HG02588 (cell line): ENCODE results near the gene RPL29.

Experiments used
- ATAC-seq: cut with Tn5 transposase; IDR thresholded peaks from one replicate; pipeline ENCODE4 v1.9.1; 2021; ENCODE audit warnings: mild to moderate bottlenecking, moderate library complexity; ENCODE audit not compliant: unreplicated experiment

The RPL29 gene

DNA sequence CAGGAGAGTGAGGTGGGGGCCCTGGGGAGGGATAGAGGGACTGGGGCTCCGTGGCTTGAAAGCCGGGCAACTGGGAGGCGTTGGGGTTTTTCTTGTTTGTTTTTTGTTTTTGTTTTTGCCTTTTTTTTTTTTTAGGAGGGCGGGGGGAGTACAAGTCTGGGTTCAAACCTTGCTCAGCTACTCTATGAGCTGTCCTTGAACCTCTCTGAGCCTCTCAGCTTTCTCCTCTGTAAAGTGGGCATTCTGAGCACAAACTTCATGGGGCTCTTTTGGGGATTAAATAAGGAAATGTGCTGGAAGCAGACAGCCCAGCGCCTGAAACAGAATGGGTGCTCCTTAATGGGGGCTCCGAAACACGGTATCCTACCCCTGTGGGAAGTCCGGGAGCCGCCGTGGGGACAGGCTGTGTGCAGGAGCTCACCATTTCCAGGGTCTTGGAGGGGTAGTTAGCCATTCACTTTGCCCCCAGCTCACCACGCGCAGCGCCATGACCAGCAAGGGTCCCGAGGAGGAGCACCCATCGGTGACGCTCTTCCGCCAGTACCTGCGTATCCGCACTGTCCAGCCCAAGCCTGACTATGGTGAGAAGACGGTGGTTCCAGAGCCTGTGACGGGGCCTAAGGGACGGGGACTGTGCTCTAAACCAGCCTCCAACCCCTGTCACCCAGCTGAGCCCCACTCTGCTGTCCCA, 12.0 kb downstream of the RPL29 start:
- no peak for ATAC-seq

DNA sequence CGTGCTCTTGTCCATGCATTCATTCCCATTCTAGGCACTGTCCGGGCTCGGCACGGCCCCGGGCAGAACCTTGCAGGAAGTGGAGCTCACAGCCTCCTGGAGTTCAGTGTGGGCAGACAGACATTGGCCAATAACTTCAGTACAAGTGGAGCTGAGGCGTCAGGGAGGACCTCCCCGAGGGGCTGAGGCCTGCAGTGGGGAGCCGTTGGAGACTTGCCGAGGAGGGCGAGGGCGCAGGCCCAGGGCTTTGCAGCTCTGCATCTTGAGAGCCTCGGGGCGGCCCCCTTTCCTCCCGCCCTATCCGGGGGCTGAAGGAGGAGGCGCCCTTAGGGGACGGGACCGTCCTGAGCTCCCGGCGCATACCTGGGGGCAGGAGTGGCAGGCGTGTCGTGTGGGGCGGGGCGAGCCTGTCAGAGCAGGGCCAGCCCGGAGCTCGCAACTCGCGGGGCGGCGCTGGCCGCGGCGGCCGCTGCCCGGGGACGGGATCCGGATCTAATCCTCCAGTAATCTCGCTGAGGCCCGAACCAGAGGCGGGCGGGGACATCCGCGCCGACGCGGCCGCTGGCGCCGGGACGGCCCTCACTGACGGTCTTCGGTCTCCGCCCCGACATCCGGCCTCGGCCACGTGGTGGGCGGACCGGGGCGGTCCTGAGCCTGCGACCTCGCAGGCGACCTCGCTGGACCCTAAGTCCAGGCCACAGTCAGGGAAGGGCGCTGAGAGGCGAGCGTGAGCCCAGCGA, 12.7 kb downstream of the RPL29 start, which contains the start of gene ACY1:
Gene ACY1 (plus strand): TSS at position 698 of the 740 bp plus-strand sequence. CDS start 530 bp downstream, outside the sequence.
- peak; percentile 68 for ATAC-seq

DNA sequence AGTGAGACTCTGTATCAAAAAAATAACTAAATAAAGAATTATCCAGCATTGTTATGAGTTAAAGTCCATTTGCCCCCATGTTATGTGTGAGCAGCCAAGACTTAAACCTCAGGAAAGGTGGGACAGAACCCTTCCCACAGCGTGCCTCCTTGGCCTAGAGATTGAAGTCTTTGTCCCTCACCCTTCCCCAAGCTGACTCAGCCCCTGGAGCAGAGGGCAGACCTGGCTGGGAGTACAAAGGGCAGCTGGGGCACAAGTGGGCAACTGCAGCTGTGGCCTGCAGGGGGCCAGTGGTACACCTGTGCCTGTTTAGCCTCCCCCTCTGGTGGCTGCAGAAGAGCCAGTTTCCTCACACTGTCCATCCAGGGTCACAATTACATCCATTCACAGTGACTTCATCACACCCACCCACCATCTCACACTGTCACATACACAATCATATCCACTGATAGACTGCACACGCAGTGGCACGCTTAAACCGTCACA, 13.3 kb downstream of the RPL29 start:
- peak; percentile 26 for ATAC-seq

DNA sequence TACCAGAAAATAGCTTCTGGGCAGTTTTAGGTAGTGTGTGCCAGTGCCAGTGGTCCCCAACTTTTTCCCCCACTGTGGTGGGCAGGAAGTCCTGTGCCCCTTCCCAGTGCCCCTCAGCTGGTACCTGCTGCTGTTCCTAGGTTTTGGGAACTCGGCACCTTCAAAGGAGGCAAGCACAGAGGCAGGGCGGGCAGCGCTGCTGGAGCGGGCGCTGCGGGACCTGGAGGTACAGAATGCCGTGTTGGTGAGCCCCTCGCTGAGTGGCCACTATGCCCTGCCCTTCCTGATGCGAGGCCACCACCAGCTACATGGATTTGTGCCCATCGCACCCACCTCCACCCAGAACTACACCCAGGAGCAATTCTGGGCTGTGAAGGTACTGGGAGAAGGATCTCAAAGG, 15.4 kb downstream of the RPL29 start:
- no peak for ATAC-seq

DNA sequence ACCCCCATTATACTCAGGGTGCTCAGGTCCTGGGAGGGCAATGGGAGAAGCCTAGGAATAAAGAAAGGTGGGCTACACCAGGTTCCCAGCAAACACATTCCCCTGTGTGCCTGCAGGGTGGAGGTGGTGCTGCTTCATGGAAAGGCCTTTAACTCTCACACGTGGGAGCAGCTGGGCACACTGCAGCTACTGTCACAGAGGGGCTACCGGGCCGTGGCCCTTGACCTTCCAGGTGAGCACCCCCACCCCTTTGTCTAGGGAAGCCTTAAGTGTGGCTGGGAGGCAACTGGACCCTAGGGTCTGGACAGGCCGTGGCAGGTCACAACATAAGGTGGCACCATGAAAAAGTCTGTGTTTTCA, 17.6 kb downstream of the RPL29 start:
- ATAC-seq, result no peak

DNA sequence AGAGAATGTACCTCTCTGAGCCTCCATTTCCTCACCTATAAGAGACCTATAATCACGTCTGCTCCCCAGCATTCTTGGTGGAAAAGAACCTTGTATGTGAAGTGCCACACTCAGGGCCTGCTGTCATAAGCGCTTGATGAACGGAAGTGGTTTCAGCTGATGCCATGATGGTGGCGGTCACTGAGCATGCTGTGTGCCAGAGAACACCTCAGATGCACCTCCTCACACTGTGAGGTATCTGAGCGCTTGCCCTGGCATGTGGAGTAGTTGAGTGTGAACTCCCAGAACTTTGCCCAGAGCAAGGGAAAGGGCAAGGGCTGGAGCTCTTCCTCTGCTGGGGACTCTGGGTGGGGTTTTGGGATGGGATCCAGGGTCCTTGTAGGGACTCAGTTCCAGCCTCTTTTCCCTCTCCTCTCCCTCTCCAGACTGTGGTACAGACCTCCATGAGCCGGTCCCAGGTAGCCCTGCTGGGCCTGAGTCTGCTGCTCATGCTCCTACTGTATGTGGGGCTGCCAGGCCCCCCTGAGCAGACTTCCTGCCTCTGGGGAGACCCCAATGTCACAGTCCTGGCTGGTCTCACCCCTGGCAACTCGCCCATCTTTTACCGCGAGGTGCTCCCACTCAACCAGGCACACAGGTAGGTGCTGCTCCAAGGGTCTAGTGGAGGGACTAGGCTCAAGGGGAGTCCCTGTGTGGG, 18.1 kb downstream of the RPL29 start:
- no peak for ATAC-seq

DNA sequence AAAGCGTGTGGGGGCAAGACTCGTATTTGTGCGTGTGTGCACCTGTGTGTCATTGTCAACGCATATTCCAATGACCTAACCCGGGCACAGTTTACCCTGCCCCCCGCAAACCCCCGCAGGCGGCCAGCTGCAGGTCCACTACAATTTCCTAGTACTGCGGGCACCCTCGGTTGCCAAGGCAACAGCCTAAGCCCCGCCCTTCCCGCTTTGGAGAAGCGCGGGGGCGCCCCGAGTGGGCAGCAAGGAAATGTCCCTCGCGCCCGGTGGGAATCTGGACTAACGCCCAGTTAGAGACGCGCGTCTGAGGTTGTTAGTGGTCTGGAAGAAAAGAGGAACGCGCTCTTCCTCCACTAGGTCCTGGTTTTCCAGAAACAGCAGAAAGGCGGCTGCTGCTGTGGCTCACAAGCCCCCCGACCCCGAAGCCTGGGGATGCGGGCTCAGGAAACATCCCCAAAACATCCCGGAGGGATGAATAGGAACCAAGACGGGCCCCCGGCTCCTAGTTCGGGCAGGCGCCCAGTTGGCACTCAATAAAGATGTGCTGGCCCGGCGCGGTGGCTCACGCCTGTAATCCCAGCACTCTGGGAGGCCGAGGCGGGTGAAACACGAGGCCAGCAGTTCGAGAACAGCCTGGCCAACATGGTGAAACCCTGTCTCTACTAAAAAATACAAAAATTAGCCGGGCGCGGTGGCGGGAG, 19.7 kb downstream of the RPL29 start:
- no peak for ATAC-seq

DNA sequence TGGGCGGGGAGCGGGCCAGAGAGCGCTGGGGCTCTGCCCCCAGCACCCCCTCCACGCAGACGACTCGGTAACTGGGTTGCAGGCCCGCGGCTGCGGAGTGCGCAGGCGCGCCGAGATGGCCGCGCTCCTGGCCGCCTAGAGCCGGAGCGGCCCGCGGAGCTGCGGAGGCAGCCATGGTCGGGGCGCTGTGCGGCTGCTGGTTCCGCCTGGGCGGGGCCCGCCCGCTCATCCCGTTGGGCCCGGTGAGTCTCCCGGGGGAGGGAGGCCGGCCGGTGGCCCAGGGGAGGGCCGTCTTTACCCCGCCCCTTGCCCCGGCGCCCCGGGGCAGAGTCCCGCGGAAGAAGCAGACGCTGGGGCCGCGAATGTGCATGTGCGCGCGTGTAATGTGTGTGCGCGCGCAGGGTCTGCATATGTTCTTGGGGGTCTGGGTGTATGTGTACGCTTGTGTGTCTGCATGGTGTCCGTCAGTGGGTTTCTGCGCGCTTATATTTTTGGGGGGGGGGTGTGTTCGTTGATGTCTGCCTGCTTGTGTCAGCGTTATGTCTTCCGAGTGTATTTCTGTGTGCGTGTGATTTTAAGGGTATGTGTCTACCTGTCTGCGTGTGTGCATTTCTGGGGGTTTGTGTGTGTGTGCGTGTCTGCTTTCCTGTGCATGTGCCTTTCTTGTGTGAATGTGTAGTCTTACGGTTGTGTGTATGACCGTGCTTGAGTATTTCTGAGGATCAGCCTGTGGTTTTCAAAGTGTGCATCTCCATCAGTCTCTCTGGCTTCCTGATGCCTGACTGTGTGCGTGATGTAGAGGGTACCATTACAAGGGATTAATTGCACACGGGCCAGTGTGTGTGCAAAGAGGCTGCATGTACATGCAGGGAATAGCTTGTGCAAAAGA, 20.5 kb downstream of the RPL29 start, which contains the start of gene ABHD14A:
Gene ABHD14A (plus strand): TSS at position 102 of the 889 bp plus-strand sequence. CDS start 72 bp downstream, at position 174.
- ATAC-seq, result peak; percentile 52

DNA sequence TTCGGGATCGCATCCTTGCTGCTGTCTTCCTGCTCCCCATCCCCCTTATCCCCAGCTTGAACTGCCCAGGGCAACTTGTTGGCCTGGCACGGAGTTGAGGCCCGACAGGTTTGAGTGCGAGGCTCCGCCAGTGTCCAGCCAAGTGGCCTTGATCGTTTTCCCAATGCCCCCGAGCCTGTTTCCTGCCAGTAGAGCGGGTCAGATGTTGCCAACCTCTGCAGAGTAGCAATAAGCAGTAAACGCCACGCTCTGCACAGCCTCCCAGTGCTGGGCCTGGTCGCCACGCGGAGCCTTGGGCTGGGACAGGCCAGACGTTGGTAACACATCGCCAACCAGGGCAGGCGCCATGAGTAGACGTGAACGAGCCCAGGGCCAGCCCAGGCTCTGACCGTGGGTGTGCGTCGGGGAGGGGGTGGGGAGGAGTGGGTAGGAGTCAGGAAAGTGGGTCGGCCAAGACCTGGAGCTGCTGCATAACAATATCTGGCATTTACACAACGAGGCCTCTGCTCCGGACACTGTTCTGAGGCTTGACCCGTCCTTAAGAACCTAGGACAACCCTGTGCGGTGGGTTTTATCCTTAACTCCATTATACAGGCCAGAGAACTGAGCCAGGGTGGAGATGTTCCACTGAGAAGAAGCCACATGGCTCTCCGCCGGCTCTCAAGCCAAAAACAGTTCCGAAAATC, 21.3 kb downstream of the RPL29 start:
- ATAC-seq, result peak; percentile 13

DNA sequence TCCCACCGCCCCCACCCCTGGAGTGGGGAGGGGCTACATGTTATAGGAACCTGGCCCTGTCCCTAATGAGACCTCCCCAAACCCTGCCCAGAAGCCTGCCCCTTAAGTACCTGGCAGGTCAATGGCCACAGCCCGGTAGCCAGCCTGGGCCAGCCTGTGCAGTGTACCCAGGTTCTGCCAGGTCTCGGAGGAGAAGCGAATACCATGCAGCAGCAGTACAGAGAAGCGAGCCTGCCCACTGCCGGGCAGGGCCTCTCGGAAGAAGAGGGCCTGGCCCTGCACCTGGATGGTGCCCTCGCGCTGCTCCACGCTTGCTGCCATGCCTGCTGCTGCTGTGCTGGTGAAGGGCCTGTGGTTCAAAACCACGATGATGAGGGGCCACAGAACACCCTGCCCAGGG, 24.3 kb downstream of the RPL29 start:
- ATAC-seq, result no peak

DNA sequence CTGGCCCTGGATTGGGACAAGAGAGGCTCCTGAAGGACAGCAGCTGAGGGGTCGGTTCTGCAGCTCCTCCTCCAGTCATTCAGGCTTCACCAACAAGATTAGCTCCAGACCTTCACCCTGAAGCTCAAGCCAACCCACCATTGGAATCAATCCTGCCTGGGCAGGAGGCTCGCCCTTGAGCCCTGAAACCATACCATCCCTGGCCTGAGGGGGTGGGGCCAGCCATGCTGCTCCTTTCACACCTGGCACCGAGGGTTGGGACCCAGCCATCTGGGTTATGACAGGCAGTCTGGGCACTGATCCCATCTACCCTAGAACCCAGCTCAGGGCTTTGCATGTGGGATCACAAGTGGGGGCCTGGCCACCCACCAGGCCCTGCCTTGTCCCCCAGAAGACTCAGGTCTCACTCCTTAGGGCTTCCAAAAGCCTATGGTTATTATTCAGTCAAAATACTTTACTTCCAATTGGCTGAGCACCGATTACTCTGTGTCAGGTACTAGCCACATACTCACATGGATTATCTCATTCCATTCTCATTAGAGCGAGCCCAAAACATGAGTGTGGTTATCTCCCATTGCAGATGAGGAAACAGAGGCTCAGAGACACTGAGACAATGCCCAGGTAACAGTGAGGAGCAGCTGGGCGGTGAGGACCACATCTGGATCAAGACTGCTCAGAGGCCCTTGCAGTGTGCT, 24.9 kb downstream of the RPL29 start:
- no peak for ATAC-seq

DNA sequence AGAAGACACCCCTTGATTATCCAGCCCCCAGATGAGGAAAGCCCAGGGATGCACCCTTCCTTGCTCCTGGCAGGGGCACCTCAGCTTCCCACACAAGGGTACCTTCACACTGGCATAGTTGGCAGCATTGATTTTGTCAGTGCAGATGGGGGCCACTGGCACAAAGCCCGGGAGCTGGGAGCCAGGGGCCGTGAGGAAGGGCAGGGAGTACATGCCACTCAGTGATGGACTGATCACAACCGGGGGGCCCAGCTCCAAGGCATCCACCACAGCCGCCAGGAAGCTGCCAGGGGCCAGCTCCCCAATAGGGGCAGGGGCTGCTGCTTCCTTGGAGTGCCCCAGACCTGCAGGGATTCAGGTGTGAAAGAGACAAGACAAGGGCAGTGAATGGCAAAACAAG, 25.9 kb downstream of the RPL29 start:
- no peak for ATAC-seq

DNA sequence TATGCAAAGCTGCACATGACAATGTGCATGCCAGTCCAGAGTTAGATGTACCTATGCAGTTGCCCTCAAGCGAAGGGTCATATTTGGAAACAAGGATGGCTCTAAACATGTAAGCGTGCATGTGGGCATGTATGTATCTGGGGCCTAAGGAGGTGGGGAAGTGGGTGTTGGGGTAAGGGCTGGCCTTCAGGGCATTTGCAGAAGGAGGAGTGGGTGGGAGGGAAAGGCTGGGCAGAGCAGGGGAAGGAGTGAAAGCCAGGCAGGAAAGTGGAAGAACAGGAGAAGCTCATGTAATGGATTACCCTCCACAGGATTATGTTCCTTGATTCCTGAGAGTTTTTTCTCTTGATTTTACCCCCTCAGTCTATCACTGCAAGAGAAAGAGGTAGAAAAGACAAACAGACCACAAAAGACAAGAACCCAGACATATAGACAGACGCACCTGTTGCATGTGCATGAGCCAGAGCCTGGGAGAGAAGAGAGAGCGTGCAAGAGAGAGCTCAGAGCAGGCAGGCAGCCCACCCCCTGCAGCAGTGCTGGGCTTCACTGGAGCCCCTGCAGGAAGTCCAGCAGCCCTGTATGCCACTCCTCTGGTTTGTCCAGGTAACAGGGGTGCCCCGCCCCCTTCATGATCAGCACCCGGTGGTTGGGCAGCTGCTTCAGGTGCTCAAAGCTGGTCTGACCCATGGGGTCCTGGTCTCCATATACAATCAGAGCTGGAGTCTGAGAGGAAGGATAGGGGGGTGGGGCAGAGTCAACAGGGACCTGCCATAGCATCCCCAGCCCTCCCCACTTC, 26.6 kb downstream of the RPL29 start:
- no peak for ATAC-seq

DNA sequence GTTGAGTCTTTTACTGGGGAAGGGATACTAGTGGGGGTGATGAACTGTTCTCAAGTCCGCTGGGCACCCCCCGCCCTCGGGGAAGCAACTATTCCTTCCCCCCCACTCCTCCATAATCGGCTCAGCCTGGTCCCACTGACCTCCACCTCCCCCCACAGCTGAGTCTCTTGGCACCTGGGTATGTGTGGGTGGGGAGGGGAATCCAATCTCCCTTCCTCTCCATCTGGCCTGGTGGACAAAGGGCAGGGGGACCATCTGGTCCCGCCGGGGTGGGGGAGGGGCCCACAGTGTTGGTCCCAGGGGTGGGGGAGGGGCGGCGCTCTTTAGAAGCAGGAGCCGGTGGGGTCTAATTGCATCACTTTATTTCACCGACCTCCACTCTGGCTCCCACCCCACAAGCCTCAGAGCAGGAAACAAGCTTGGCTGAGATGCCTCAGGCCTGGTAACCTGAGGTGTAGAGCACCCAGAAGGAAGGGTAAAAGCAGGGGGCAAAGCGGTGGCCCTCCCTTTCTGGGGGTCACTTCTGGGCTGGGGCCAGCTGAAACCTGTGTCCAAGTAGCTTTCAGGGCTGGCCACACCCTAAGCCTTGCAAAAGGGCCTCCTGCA, 27.4 kb downstream of the RPL29 start:
- no peak for ATAC-seq

DNA sequence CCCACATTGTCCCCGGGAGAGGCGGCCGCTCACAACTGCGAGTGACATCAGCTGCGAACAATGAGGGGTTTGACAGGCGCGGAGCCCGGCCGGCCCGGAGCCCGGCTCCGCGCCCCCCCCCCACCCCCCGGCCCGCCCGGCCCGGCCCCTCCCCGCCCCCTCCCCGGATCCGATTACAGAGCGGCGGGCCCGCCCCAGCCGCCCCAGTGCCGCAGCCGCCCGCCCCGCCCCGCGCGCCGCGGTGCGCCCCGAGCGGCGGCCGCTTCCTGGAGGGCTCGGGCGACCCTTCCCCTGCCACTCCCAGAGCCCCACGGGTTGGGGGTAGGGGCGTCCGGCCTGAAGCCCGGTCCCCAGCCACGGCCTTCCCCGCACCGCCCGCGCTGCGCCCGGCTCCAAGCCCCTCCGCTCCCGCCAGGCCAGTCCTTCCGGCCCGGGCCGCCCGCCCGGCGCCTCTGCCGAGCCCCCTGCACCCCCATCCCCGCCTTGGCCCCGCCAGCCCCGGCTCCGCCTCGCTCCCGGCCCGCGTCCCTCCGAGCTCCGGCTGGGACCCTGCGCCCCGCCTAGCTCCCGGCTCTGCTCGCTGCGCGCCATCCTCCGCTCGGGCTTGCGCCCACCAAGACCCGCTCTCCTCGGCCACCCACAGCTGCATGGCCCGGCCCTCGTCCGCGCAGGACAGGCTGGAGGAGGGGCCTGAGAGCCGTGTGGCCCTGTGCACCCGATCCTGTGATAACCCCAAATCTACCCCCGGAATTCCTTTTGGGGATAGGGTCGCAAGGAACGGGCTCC, 28.1 kb downstream of the RPL29 start, which contains the start of gene PCBP4:
Gene PCBP4 (minus strand): TSS at position 71 of the 786 bp plus-strand sequence. CDS start 6,214 bp downstream, outside the sequence.
- no peak for ATAC-seq

DNA sequence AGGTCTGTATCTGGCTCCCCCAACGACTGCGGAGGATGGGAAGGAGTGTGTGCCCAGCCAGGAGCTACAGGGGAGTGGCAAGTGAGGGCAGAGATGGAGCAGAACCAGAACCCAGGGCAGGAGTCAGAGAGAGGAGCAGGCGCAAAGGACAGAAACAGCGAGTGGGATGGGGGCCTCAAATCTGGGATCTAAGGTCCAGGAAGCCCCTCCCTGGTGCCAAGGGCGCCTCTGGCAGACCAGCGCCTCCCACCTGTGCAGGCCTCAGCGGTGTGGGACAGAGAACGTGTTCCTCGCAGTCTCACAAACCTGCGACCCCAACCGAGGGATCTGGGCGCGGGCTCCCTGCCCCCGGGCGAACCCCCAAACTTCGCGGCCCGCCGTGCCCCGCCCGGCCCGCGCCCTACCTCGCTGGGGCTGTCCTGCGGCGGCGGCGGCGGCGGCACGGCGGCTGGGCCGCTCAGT, 28.7 kb downstream of the RPL29 start:
- no peak for ATAC-seq

DNA sequence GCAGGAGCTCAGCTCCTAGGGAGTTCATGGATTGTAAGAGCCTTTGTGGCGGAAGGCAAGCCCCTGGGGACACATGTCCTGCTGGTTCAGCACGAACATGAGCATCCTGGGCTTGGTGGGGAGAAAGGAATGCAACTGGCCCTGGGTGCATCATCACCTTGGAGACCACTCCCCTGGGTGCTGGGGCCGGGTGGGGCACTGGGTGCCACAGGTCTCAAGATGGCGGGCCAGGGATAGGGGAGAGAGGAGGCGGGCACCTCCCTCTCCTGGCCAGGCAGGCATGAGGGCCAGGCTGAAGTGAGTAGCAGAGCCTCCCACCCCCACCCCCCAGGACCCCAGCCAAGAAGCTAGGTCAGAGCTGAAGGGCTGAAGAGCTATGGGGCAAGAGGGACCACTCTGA, 29.2 kb downstream of the RPL29 start:
- no peak for ATAC-seq
